Stomach (tissue), 4 donors: Measurements from ENCODE around the gene SLC6A8.

Source experiments
- POLR2A ChIP-seq, 4 donors: fragments of 450-650 bp; IDR thresholded peaks; one replicate each; pipeline ENCODE4 v1.6.1; 2016; ENCODE audit warnings: antibody characterized with exemption in 4 of 4, control low read depth in 2 of 4, mild to moderate bottlenecking in 1 of 4, moderate library complexity in 1 of 4
- TF ChIP-seq, protein P1 (sequence below), 7 experiments: fragments of 450-650 bp in 4 of 7; fragments of 200-600 bp in 3 of 7; sonication (generic) in 3 of 7; IDR thresholded peaks; one replicate each; pipeline ENCODE4 v1.5.1; 2016 to 2019; ENCODE audit warnings: antibody characterized with exemption in 7 of 7, control low read depth in 2 of 7, mild to moderate bottlenecking in 1 of 7

DNA sequence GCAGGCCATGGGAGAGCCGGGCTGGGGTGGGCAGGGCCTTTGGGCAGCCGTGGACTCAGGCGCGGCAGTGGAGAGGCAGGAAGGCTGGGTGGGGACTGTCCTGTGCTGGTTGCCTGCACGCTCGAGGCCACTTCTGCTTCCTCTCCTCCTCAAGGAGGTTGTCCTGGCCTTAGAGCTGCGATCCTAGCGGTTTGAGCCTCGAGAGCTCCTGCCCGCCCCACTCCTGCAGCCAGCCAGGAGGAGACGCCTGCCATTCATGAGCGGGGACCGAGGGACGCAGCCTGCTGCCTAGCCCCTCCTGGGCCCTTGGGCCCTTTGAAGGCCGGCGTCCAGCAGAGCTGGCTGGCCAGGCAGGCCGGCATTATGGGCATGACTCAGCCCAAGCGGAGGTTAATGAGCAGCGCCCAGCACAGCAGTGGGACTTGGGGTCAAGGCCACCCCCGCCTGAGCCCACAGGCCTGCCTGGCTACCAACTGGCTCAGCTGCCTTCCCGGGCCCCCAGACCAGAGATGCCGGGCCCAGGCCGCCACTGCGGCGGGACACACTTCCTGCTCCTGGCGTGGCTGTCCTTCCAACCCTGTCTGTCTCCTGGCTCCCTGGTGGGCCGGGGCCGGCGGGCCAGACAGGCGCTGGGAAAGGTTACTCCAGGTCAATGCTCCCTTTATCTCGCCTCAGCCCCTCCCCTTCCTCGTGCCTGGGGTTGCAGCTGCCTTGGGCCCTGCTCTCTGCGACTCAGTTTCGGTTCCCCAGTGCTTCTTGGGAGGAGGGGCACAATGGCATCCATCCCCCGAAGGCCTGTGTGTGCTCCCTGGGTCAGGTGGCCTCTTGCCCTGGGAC, 38.8 kb downstream of the SLC6A8 start:
- no peak for TF ChIP-seq POLR2A (IDR thresholded peaks at IDR 0.05)
- TF ChIP-seq, protein P1, sequence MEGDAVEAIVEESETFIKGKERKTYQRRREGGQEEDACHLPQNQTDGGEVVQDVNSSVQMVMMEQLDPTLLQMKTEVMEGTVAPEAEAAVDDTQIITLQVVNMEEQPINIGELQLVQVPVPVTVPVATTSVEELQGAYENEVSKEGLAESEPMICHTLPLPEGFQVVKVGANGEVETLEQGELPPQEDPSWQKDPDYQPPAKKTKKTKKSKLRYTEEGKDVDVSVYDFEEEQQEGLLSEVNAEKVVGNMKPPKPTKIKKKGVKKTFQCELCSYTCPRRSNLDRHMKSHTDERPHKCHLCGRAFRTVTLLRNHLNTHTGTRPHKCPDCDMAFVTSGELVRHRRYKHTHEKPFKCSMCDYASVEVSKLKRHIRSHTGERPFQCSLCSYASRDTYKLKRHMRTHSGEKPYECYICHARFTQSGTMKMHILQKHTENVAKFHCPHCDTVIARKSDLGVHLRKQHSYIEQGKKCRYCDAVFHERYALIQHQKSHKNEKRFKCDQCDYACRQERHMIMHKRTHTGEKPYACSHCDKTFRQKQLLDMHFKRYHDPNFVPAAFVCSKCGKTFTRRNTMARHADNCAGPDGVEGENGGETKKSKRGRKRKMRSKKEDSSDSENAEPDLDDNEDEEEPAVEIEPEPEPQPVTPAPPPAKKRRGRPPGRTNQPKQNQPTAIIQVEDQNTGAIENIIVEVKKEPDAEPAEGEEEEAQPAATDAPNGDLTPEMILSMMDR (IDR thresholded peaks at IDR 0.05) = no peak
